AG04450 (cell line): Measurements from ENCODE around the gene OR13C3. TPM values are rescaled to one million over a fixed set of nuclear protein-coding genes. Genes with fewer than 3 reads are reported as not detected.

Source experiments
- CTCF ChIA-PET: fragments of 300-600, 350-600 bp; formaldehyde crosslinking; extraction: SDS; loops from one replicate; lab custom pipeline; 2022; ENCODE audit warnings: antibody characterized with exemption, inconsistent platforms; lab: Charles Lee
- POLR2A ChIA-PET: fragments of 350-600 bp; formaldehyde crosslinking; extraction: SDS; loops from one replicate; lab custom pipeline; 2021; ENCODE audit warnings: antibody characterized with exemption, inconsistent platforms; lab: Yijun Ruan, JAX
- DNase-seq: peaks from one replicate; pipeline ENCODE4 v3.0.0-alpha.2; 2011; ENCODE audit warnings: low read depth, low spot score
- H3K27ac ChIP-seq: one replicate; pipeline ENCODE4 v1.5.1; 2012; ENCODE audit warnings: low read depth, low read length, control low read depth
- H3K27me3 ChIP-seq: one replicate; pipeline ENCODE4 v1.6.0; 2012; ENCODE audit warnings: low read length; ENCODE audit not compliant: control insufficient read depth, insufficient read depth
- H3K4me3 ChIP-seq: 2 replicates; pipeline ENCODE4 v1.5.1; 2011; ENCODE audit warnings: mild to moderate bottlenecking, low read depth, low read length, control low read depth
- H3K9me3 ChIP-seq: 2 replicates; pipeline ENCODE4 v1.5.1; 2012; ENCODE audit warnings: low read length; ENCODE audit not compliant: control insufficient read depth, insufficient read depth
- CTCF ChIP-seq: IDR thresholded peaks from 2 replicates; pipeline ENCODE4 v1.5.1; 2011; ENCODE audit warnings: low read depth, low read length, control low read depth, inconsistent platforms
- polyA plus RNA-seq: library from polyadenylated mRNA; depleted of rRNA; stranded (reverse); fragments of >200 nt; gene quantifications from 2 replicates; pipeline ENCODE4 v1.2.3, GENCODE V29; 2011; rRNA removed

Gene OR13C3
- polyA plus RNA-seq, 1 experiment: not detected

- no peak overlapping the region for H3K4me3 ChIP-seq
- H3K27me3 ChIP-seq: no peaks in the 10 kb centered on the region
- DNase-seq: no peak
- TF ChIP-seq CTCF: no peak
- ChIA-PET POLR2A (no interaction called here), CTCF (no interaction called here)
- peaks cover 12% of the 10 kb centered on the region; the same call in 1 of the 2 replicates for H3K9me3 ChIP-seq
- no peak overlapping the region for H3K27ac ChIP-seq
Observed at GRCh38 chr9:104506565-104506964, 30.1 kb downstream of the OR13C3 start.

DNA sequence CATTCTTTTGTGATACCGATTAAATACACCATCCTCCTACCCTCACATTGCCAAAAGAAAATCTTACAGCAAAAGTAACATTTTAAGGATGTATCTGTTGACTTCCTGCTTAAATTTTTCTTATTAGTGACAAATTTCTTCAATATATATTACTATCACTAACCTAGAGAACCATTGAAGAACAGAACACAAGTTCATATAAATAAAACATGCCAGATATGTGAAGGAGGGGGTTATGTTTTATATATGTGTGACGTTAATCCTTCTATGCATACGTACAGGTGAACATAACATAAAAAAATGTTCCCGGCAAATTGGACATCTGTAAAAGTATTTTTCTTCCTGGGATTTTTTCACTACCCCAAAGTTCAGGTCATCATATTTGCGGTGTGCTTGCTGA is 32.7 kb downstream of the OR13C3 start, which contains the start of gene OR13F1:
Gene OR13F1, plus strand, starts transcription at position 301 of the 400 bp plus-strand sequence. Its CDS starts 0 bp downstream, at position 301.
- peaks cover 8% of the 10 kb centered on the region; the same call in 1 of the 2 replicates for H3K9me3 ChIP-seq
- DNase-seq: no peak
- no peak for TF ChIP-seq CTCF
- ChIA-PET CTCF (no interaction called here), POLR2A (no interaction called here)
- no peak within 1 kb of the TSS for H3K4me3 ChIP-seq
- no peak within 1 kb of the TSS for H3K27ac ChIP-seq
- no peaks in the 10 kb centered on the region for H3K27me3 ChIP-seq

- POLR2A ChIA-PET: no interaction called here
Observed at GRCh38 chr9:104503440-104503839, 33.2 kb downstream of the OR13C3 start.

DNA sequence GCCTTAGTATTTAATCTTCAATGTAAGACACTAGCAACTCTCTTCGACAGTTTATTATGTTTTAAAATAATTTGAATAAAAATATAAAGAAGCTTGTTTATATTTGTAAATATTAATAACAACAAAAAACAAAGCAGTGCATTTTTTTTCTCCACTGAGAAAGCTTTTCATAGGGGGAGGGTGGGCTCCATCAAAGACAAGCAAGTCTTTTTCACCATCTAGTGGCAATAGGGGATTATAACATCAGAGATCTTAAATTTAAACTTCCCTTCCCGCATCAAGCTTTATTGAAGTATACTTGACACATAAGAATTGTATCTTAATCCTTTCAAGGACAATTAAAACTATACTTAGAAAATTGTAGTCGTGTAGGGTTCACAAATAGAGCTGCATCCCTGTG is 41.8 kb downstream of the OR13C3 start:
- no peak for DNase-seq
- Histone ChIP-seq H3K27me3 (no peaks in the 10 kb centered on the region), H3K9me3 (peaks cover 17% of the 10 kb centered on the region), H3K4me3 (no peak overlapping the region), H3K27ac (no peak overlapping the region)
- POLR2A ChIA-PET: no interaction called here
- CTCF ChIA-PET: no interaction called here
- no peak for TF ChIP-seq CTCF

More at GRCh38 chr9:104503440-104503839, 33.2 kb downstream of the OR13C3 start:
- Histone ChIP-seq H3K9me3 (peaks cover 8% of the 10 kb centered on the region; the same call in 1 of the 2 replicates), H3K27me3 (no peaks in the 10 kb centered on the region), H3K4me3 (no peak overlapping the region), H3K27ac (no peak overlapping the region)
- CTCF ChIA-PET: no interaction called here
- TF ChIP-seq CTCF: no peak
- DNase-seq: no peak

Other genes starting within 250 kb of the OR13C3 start
- not detected in 2 replicates for gene OR13F1, start 32.6 kb downstream of the OR13C3 start, polyA plus RNA-seq
- not detected in 2 replicates for gene OR13C4, start 9.6 kb downstream of the OR13C3 start, polyA plus RNA-seq
- not detected in 2 replicates for gene OR13C8, start 32.3 kb upstream of the OR13C3 start, polyA plus RNA-seq
- gene OR13C5, start 62.6 kb upstream of the OR13C3 start, polyA plus RNA-seq: not detected in 2 replicates
- not detected in 2 replicates for gene OR13C2, start 68.8 kb upstream of the OR13C3 start, polyA plus RNA-seq
- not detected in 2 replicates for gene OR13C9, start 81.3 kb upstream of the OR13C3 start, polyA plus RNA-seq
- gene OR13D1, start 157.7 kb upstream of the OR13C3 start, polyA plus RNA-seq: not detected in 2 replicates
- 30.5 and 42.5 TPM in 2 replicates for gene NIPSNAP3A, start 210.8 kb upstream of the OR13C3 start, polyA plus RNA-seq
- gene NIPSNAP3B, start 227.3 kb upstream of the OR13C3 start, polyA plus RNA-seq: 1.4 and 1.8 TPM in 2 replicates